Endothelial cell of umbilical vein (primary cell): ENCODE results near the gene DARS1.

Experiments
- CTCF ChIP-seq, 2 donors: IDR thresholded peaks; 1 replicate in 1 of 2; 2 replicates in 1 of 2; pipeline ENCODE4 v1.5.1; 2011; ENCODE audit warnings: low read length in 2 of 2, mild to moderate bottlenecking in 2 of 2, moderate library complexity in 2 of 2, control low read depth in 1 of 2, inconsistent platforms in 1 of 2, low read depth in 1 of 2; ENCODE audit not compliant: insufficient read depth in 1 of 2; ENCODE audit errors: extremely low read depth in 1 of 2
- EZH2 ChIP-seq: IDR thresholded peaks from 2 replicates; pipeline ENCODE4 v1.6.1; 2012; ENCODE audit warnings: borderline replicate concordance, low read depth, mild to moderate bottlenecking, moderate library complexity, low read length, inconsistent platforms; ENCODE audit not compliant: severe bottlenecking
- GATA2 ChIP-seq: IDR thresholded peaks from 2 replicates; pipeline ENCODE4 v1.7.0; 2011; ENCODE audit warnings: low read depth, mild to moderate bottlenecking, moderate library complexity, mixed read lengths, low read length; ENCODE audit not compliant: insufficient read length, insufficient read depth
- POLR2A ChIP-seq: IDR thresholded peaks from 2 replicates; pipeline ENCODE4 v1.6.1; 2012; ENCODE audit warnings: low read depth, mild to moderate bottlenecking, control low read depth, low read length
- POLR2AphosphoS5 ChIP-seq: IDR thresholded peaks from 2 replicates; pipeline ENCODE4 v1.6.1; 2012; ENCODE audit warnings: low read depth, mild to moderate bottlenecking, control low read depth, low read length, moderate library complexity; ENCODE audit not compliant: insufficient read depth
- TF ChIP-seq, protein P1 (sequence below): IDR thresholded peaks from 2 replicates; pipeline ENCODE4 v1.6.1; 2011; ENCODE audit not compliant: insufficient read depth, insufficient read length

DNA sequence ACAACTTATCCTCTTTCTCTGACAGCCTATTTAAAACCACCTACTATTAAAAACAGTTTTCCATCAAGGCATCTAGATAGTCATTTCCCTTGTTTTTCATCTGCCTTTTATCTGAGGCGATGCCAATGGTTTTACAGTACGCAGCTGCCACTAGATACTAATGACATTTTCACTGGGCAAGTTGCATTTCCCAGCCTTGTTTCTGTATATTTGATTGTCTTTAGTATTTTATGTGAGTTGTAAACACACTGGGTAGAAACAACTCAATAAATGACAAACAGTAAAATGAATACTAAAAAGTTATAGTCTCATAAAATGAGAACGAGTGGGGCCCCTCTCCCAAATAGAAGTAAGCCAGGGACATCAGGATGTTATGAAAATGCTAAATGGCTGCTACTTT is 8.9 kb upstream of the DARS1 start:
- TF ChIP-seq POLR2AphosphoS5 = no peak
- TF ChIP-seq POLR2A = no peak
- TF ChIP-seq, protein P1, sequence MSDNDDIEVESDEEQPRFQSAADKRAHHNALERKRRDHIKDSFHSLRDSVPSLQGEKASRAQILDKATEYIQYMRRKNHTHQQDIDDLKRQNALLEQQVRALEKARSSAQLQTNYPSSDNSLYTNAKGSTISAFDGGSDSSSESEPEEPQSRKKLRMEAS = no peak
- no peak for TF ChIP-seq CTCF (IDR thresholded peaks at IDR 0.05; ENCODE audit: extremely low read depth in 1 of 2, insufficient read depth in 1 of 2, low read depth in 1 of 2, low read length in 2 of 2)
- no peak for TF ChIP-seq EZH2
- no peak for TF ChIP-seq GATA2
